Pancreas (tissue), 10 donors: ENCODE results near the gene NMS. TPM values are rescaled to one million over a fixed set of nuclear protein-coding genes. Genes with fewer than 3 reads are reported as not detected.

Source experiments
- ATAC-seq, 4 donors: fragments of 200-7000 bp; cut with Tn5 transposase; one replicate each; pipeline versions ENCODE4 v1.8.0 to v1.9.1; 2020; ENCODE audit warnings: mild to moderate bottlenecking in 4 of 4, moderate library complexity in 4 of 4
- DNase-seq, 6 donors: peaks; one replicate each; pipeline ENCODE4 v3.0.0-alpha.2; 2020
- FAIRE-seq: peaks from 2 replicates; lab custom pipeline; 2012; peaks lifted over from hg19 to GRCh38; lab: Jason Lieb, UNC
- H3K27ac ChIP-seq, 4 donors: fragments of 200-600 bp; sonication (generic); 1 replicate in 3 of 4; 2 replicates in 1 of 4; pipeline versions ENCODE4 v1.5.0 to v1.8.0; 2020
- H3K27me3 ChIP-seq, 4 donors: fragments of 200-600 bp; one replicate each; pipeline ENCODE4 v1.8.0; 2021
- H3K36me3 ChIP-seq, 3 donors: fragments of 200-600 bp; sonication (generic) in 1 of 3; one replicate each; pipeline versions ENCODE4 v1.5.0 to v1.8.0; 2020 to 2021
- H3K4me1 ChIP-seq, 3 donors: fragments of 200-600 bp; one replicate each; pipeline ENCODE4 v1.8.0; 2021
- H3K4me3 ChIP-seq, 4 donors: fragments of 200-600 bp; sonication (generic) in 2 of 4; one replicate each; pipeline versions ENCODE4 v1.5.0 to v1.8.0; 2020 to 2021
- H3K9me3 ChIP-seq, 4 donors: fragments of 200-600 bp; one replicate each; pipeline ENCODE4 v1.8.0; 2021
- WGBS, 2 donors: extraction: QIAGEN DNeasy Blood & Tissue Kit; methylation state at CpG; one replicate each; pipeline ENCODE4 v1.1.7; 2013; 5-methylcytosine and 5-hydroxymethylcytosine counted together
- intact Hi-C, 3 donors: fragments of 100-400 bp; cut with DNase I; formaldehyde crosslinking; loops; one replicate each; pipeline versions ENCODE4 v1.11.1 to v1.14.2; 2022
- polyA plus RNA-seq, 2 donors: library from polyadenylated mRNA; stranded (reverse); fragments of 200-250 nt; gene quantifications; one replicate each; pipeline ENCODE4 v1.2.3, GENCODE V29; 2013
- total RNA-seq, 6 donors: library from RNA; stranded (reverse); fragmentation: NEBNext Ultra II Directional in 4 of 6; extraction: Animal tissue kit (Norgen Biotek cat#: 25700) in 4 of 6; gene quantifications; one replicate each; pipeline versions ENCODE4 v1.2.1 to v1.2.4, GENCODE V29; 2021 to 2023
- TF ChIP-seq, protein P1 (sequence below), 4 donors: fragments of 200-600 bp; sonication (generic) in 3 of 4; IDR thresholded peaks; one replicate each; pipeline versions ENCODE4 v1.5.0 to v1.8.0; 2021; ENCODE audit warnings: antibody characterized with exemption in 4 of 4
- donor health status: healthy with polysubstance abuse.
- donor health status: DM: no; HTN: no; CAD: no; lungs with moderate emphysema.
- donor health status: DM: no; HTN: no; CAD: no.
- donor health status: control.
- donor health status: control.
- donor health status: Bipolar disorder and iron deficiency.
- donor health status: DM: yes; HTN: yes; CAD: no.
- donor health status: DM: no; HTN: no; CAD: no.
- donor health status: DM: no; HTN: no; CAD: no.
- donor health status: DM: yes; HTN: yes; CAD: no.

Gene NMS
- total and polyA plus RNA-seq, 8 donors = not detected

- intact Hi-C loops = no loop called here
- FAIRE-seq = no peak
Measured at GRCh38 chr2:100518801-100519200, 48.5 kb downstream of the NMS start.

DNA sequence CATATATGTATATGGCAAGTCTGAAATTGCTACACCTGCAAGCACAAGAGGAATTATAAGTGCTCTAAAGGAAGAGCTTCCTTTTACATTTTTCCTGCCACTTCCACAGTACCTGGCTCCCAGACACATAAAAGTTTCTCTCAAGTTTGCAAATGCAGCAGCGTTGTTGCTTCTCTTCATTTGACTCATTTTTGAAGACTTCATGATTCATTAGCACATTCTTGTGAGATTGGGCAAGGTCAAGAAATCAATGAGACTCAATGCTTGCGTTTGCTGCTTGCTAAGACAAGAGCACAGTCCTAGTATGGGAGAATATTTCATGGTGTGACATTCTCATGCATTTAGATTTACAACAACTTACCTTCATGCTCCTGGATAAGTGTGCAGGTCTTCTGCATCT, 49.9 kb downstream of the NMS start:
- DNase-seq = no peak
- Histone ChIP-seq H3K9me3 (no peaks in the 10 kb centered on the region), H3K27me3 (no peaks in the 10 kb centered on the region), H3K36me3 (no peaks in the 10 kb centered on the region), H3K4me3 (no peak overlapping the region), H3K4me1 (no peaks in the 10 kb centered on the region), H3K27ac (no peak overlapping the region)
- no peak for FAIRE-seq
- 64 to 67% methylated on average over 2 of the region's 2 CpGs for WGBS, 2 donors
- intact Hi-C loops = no loop called here
- no peak for ATAC-seq
- TF ChIP-seq, protein P1, sequence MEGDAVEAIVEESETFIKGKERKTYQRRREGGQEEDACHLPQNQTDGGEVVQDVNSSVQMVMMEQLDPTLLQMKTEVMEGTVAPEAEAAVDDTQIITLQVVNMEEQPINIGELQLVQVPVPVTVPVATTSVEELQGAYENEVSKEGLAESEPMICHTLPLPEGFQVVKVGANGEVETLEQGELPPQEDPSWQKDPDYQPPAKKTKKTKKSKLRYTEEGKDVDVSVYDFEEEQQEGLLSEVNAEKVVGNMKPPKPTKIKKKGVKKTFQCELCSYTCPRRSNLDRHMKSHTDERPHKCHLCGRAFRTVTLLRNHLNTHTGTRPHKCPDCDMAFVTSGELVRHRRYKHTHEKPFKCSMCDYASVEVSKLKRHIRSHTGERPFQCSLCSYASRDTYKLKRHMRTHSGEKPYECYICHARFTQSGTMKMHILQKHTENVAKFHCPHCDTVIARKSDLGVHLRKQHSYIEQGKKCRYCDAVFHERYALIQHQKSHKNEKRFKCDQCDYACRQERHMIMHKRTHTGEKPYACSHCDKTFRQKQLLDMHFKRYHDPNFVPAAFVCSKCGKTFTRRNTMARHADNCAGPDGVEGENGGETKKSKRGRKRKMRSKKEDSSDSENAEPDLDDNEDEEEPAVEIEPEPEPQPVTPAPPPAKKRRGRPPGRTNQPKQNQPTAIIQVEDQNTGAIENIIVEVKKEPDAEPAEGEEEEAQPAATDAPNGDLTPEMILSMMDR (IDR thresholded peaks at IDR 0.05) = no peak

More at GRCh38 chr2:100518801-100519200, 48.5 kb downstream of the NMS start:
- no peak for DNase-seq
- no peak overlapping the region for H3K27ac ChIP-seq
- H3K4me1 ChIP-seq = no peaks in the 10 kb centered on the region
- WGBS, 2 donors = 58 to 60% methylated on average over 2 of the region's 2 CpGs
- H3K36me3 ChIP-seq = no peaks in the 10 kb centered on the region
- H3K9me3 ChIP-seq = no peaks in the 10 kb centered on the region
- TF ChIP-seq, protein P1 (IDR thresholded peaks at IDR 0.05) = no peak
- no peak for ATAC-seq
- no peaks in the 10 kb centered on the region for H3K27me3 ChIP-seq
- no peak overlapping the region for H3K4me3 ChIP-seq

DNA sequence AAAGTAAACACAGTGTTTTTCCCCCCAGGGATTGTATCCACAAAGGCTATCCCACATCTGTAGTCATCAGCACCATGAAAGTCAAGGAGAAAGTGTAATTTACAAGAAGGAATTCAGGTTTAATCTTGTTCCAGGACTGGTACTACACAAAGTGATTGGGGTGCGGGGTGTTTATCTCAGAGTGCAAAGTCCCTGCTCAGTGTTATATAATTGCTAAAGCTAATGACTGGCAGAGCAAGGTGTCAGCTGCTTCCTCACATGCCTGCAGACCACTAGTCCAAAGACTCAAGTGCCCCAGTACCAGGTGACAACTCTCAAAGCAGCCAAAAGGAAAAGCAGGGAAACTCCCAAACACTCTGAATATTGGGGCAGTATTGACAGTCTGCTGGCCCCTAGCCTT, 52.1 kb downstream of the NMS start:
- no peak overlapping the region for H3K4me3 ChIP-seq
- ATAC-seq (peak in 2 of 4 donors; percentile 35 to 71), DNase-seq (peak in 1 of 6 donors; percentile 7), FAIRE-seq (no peak)
- H3K36me3 ChIP-seq = no peaks in the 10 kb centered on the region
- intact Hi-C loops = no loop called here
- no peaks in the 10 kb centered on the region for H3K9me3 ChIP-seq
- no peak overlapping the region for H3K27ac ChIP-seq
- WGBS, 2 donors = 8 to 24% methylated on average over 1 of the region's 1 CpG
- no peaks in the 10 kb centered on the region for H3K27me3 ChIP-seq
- H3K4me1 ChIP-seq = no peaks in the 10 kb centered on the region
- TF ChIP-seq, protein P1 (IDR thresholded peaks at IDR 0.05) = no peak

DNA sequence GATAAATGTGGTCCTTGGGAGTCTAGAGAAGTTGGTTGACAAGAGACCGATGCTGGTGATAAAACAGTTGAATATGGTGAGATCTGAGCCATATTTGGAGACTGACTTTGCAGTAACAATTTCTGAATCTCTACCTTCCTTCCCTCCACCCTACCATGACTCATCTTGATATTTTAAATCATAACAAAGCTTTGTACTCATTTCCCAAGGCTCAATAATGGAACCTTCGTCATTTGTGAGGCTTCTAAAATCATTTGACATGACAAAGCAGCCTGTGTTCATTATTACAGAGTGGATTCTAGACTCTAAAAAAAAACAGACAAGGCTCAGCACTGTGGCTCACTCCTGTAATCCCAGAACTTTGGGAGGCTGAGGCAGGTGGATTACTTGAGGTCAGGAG, 54.0 kb downstream of the NMS start:
- Histone ChIP-seq H3K36me3 (no peaks in the 10 kb centered on the region), H3K27ac (no peak overlapping the region), H3K4me1 (no peaks in the 10 kb centered on the region), H3K9me3 (no peaks in the 10 kb centered on the region), H3K4me3 (no peak overlapping the region), H3K27me3 (no peaks in the 10 kb centered on the region)
- 81 to 92% methylated on average over 2 of the region's 2 CpGs for WGBS, 2 donors
- intact Hi-C loops = no loop called here
- ATAC-seq (no peak), DNase-seq (no peak), FAIRE-seq (no peak)
- TF ChIP-seq, protein P1 (IDR thresholded peaks at IDR 0.05) = no peak

- H3K27ac ChIP-seq = no peak overlapping the region
- DNase-seq (no peak), FAIRE-seq (no peak), ATAC-seq (no peak)
- H3K27me3 ChIP-seq = no peaks in the 10 kb centered on the region
- no peaks in the 10 kb centered on the region for H3K36me3 ChIP-seq
- no peaks in the 10 kb centered on the region for H3K9me3 ChIP-seq
- TF ChIP-seq, protein P1 (IDR thresholded peaks at IDR 0.05) = no peak
- 26 to 31% methylated on average over 1 of the region's 1 CpG for WGBS, 2 donors
- intact Hi-C loops = no loop called here
- H3K4me1 ChIP-seq = no peaks in the 10 kb centered on the region
- H3K4me3 ChIP-seq = no peak overlapping the region
Measured at GRCh38 chr2:100526868-100527267, 56.6 kb downstream of the NMS start.
